Aorta (tissue), 5 donors: ENCODE measurements around the gene CNNM2. TPM values are rescaled to one million over a fixed set of nuclear protein-coding genes. Genes with fewer than 3 reads are reported as not detected.

Experiments used
- ATAC-seq: fragments of 200-7000 bp; cut with Tn5 transposase; one replicate; pipeline ENCODE4 v1.9.1; 2022; ENCODE audit warnings: moderate library complexity; ENCODE audit not compliant: low FRiP score
- DNase-seq, 2 donors: peaks; one replicate each; pipeline ENCODE4 v3.0.0-alpha.2; 2020
- H3K27ac ChIP-seq, 2 donors: one replicate each; pipeline ENCODE4 v1.5.1; 2013; ENCODE audit warnings: low read length in 2 of 2, mild to moderate bottlenecking in 2 of 2, moderate library complexity in 2 of 2, control low read depth in 1 of 2, inconsistent platforms in 1 of 2, low read depth in 1 of 2
- H3K27me3 ChIP-seq, 2 donors: one replicate each; pipeline ENCODE4 v1.6.1; 2013; ENCODE audit warnings: control low read depth in 1 of 2, low read length in 1 of 2, mild to moderate bottlenecking in 1 of 2, moderate library complexity in 1 of 2; ENCODE audit not compliant: insufficient read depth in 2 of 2, control insufficient read depth in 1 of 2
- H3K36me3 ChIP-seq, 2 donors: one replicate each; pipeline ENCODE4 v1.6.1; 2013; ENCODE audit warnings: control low read depth in 1 of 2, low read length in 1 of 2, mild to moderate bottlenecking in 1 of 2; ENCODE audit not compliant: insufficient read depth in 2 of 2, control insufficient read depth in 1 of 2
- H3K4me1 ChIP-seq, 2 donors: one replicate each; pipeline ENCODE4 v1.6.1; 2013; ENCODE audit warnings: low read length in 2 of 2, control low read depth in 1 of 2, mild to moderate bottlenecking in 1 of 2, moderate library complexity in 1 of 2; ENCODE audit not compliant: insufficient read depth in 2 of 2, control insufficient read depth in 1 of 2
- H3K4me3 ChIP-seq, 2 donors: one replicate each; pipeline ENCODE4 v1.5.1; 2013; ENCODE audit warnings: low read length in 2 of 2, control low read depth in 1 of 2, mild to moderate bottlenecking in 1 of 2
- H3K9me3 ChIP-seq: one replicate; pipeline ENCODE4 v1.6.1; 2013; ENCODE audit warnings: mild to moderate bottlenecking, low read length; ENCODE audit not compliant: control insufficient read depth
- WGBS, 2 donors: extraction: QIAGEN DNeasy Blood & Tissue Kit; methylation state at CpG; one replicate each; pipeline ENCODE4 v1.1.7; 2013; 5-methylcytosine and 5-hydroxymethylcytosine counted together
- intact Hi-C, 2 donors: fragments of 100-400 bp; cut with DNase I; formaldehyde crosslinking; loops; one replicate each; pipeline versions ENCODE4 v1.14.2 to v1.15.0; 2022
- polyA plus RNA-seq, 2 donors: library from polyadenylated mRNA; stranded (reverse); fragments of 200-250 nt; gene quantifications; one replicate each; pipeline ENCODE4 v1.2.3, GENCODE V29; 2013
- total RNA-seq, 2 donors: library from RNA; stranded (reverse); fragmentation: NEBNext Ultra II Directional; extraction: Animal tissue kit (Norgen Biotek cat#: 25700); gene quantifications; one replicate each; pipeline ENCODE4 v1.2.1, GENCODE V29; 2021
- donor health status: healthy with polysubstance abuse.
- donor health status: Bipolar disorder and iron deficiency.
- donor health status: DM: no; HTN: no; CAD: no.
- donor health status: DM: no; HTN: no; CAD: no.
- donor health status: DM: yes; HTN: yes; CAD: no.

The CNNM2 gene
- total and polyA plus RNA-seq, 4 donors, result 3.0 to 30.8 (median 9.6) TPM

DNA sequence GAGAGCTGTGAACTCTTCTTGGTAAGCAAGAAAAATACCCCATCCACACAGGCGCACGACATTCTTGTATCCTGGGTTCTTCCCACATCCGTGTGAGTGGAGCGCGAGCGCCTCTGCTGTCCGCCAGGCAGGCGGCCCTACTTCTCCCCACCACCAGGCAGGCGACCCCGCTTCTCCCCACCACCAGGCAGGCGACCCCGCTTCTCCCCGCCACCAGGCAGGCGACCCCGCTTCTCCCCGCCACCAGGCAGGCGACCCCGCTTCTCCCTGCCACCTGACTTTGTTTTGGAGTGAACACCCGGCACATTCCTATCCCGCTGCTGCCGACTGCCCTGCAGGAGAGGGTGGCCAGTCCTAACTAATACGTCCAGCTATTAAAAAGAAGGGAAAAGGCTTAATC, 154.2 kb downstream of the CNNM2 start:
- 88 to 89% methylated on average over 22 of the region's 22 CpGs for WGBS, 2 donors
- no peak overlapping the region for H3K4me3 ChIP-seq
- no peak for DNase-seq
- H3K36me3 ChIP-seq, result peaks cover 0 to 4% of the 10 kb centered on the region in 2 donors
- ATAC-seq, result no peak
- H3K27ac ChIP-seq, result no peak overlapping the region
- no peaks in the 10 kb centered on the region for H3K4me1 ChIP-seq
- no peaks in the 10 kb centered on the region for H3K27me3 ChIP-seq
- intact Hi-C loops, result loop anchor here (5.0 kb wide), 2 partner anchors 170 to 345 kb away; no protein-coding TSS in a partner anchor
- no peaks in the 10 kb centered on the region for H3K9me3 ChIP-seq

DNA sequence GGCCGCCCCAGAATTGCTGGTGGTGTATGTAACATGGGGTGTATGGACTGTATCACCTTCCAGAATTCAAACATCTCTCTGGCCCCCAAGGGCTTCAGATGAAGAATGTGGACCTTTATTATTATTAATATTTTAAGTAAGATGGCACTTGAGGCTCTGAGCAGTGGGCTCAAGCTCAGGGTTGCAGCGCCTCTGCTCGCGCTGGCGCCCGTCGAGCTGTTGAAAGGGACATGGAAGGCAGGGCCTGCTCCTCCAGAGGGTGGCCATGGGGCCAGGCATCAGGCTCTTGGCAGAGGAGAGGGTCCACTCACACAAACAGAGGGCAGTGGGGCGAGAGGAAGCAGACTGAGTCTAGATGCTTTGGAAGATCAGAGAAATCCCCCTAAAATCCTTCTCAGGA, 154.8 kb downstream of the CNNM2 start:
- no peaks in the 10 kb centered on the region for H3K9me3 ChIP-seq
- no peaks in the 10 kb centered on the region for H3K4me1 ChIP-seq
- H3K27me3 ChIP-seq, result no peaks in the 10 kb centered on the region
- ATAC-seq, result no peak
- intact Hi-C loops, result loop anchor here (5.0 kb wide), 2 partner anchors 169 to 346 kb away; no protein-coding TSS in a partner anchor
- peaks cover 0 to 4% of the 10 kb centered on the region in 2 donors for H3K36me3 ChIP-seq
- WGBS, 2 donors, result 97% methylated on average over 8 of the region's 8 CpGs
- H3K27ac ChIP-seq, result no peak overlapping the region
- no peak for DNase-seq
- H3K4me3 ChIP-seq, result no peak overlapping the region

DNA sequence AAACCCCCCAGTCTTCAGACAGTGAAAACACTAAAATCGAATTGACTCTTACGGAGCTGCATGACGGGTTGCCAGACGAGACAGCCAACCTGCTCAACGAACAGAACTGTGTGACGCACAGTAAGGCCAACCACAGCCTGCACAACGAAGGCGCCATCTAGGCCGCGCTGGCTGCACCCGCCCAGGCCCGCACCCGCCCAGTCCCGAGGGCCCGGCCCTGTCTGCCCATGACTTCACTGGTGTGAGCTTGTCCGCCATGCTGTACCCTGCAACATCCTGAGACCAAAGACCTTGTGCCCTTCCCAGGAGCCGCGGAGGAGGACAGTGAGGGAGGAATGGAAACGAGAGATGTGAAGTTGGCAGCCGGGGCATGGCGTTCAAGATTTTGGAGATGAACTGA, 158.9 kb downstream of the CNNM2 start:
- WGBS, 2 donors, result 94 to 96% methylated on average over 21 of the region's 21 CpGs
- no peak overlapping the region for H3K27ac ChIP-seq
- intact Hi-C loops, result no loop called here
- no peak overlapping the region for H3K4me3 ChIP-seq
- no peaks in the 10 kb centered on the region for H3K27me3 ChIP-seq
- no peak for DNase-seq
- no peaks in the 10 kb centered on the region for H3K9me3 ChIP-seq
- H3K4me1 ChIP-seq, result no peaks in the 10 kb centered on the region
- peak; percentile 37 for ATAC-seq
- H3K36me3 ChIP-seq, result peaks cover 0 to 4% of the 10 kb centered on the region in 2 donors

DNA sequence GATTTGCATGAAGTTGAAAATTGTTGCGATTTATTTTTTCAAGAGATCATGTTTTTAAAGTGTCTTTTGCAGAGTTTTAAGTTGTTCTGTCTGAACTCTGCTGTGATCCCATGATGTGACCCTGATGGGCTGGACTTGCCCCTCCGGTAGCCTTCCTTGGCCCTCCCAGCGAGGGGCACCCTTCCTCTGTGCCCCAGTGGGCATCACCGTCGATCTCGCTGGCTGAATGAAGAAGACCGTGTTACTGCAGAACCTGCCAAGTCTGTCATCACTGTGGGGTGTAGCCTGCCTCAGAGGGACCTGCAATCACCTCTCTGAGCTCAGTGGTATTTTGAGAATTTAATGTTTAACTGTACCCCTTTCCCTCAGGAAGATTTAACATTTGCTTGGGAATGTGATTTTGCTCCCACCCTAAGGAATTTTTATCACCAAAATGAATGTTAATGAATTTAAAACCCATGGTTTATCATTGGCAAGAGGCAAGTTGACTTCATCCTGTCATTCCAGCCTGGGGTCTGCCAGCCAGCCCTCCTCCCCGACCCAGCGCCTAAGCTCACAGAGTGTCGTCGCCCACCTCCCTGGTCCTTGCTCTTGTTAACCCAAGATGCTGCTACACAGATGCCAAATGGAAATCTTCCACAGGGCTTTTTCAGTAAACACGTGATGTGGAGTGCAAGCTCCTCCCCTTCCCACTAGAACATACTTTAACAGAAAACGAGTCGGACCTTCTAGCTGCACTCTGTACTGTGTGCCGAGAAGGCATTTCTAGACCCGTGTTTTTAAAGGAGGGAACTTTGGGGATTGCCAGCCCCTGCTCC, 159.6 kb downstream of the CNNM2 start:
- Histone ChIP-seq H3K4me1 (no peaks in the 10 kb centered on the region), H3K4me3 (no peak overlapping the region), H3K27me3 (no peaks in the 10 kb centered on the region), H3K27ac (peak overlapping the region; percentile 44 to 90), H3K36me3 (peaks cover 0 to 4% of the 10 kb centered on the region in 2 donors), H3K9me3 (no peaks in the 10 kb centered on the region)
- DNase-seq (no peak), ATAC-seq (peak; percentile 22)
- intact Hi-C loops, result no loop called here
- 28 to 43% methylated on average over 16 of the region's 16 CpGs for WGBS, 2 donors

- DNase-seq (no peak), ATAC-seq (peak; percentile 37)
- H3K4me3 ChIP-seq, result no peak overlapping the region
- no peaks in the 10 kb centered on the region for H3K9me3 ChIP-seq
- intact Hi-C loops, result no loop called here
- no peaks in the 10 kb centered on the region for H3K27me3 ChIP-seq
- H3K4me1 ChIP-seq, result no peaks in the 10 kb centered on the region
- WGBS, 2 donors, result 6 to 9% methylated on average over 3 of the region's 3 CpGs
- H3K36me3 ChIP-seq, result peaks cover 0 to 4% of the 10 kb centered on the region in 2 donors
- H3K27ac ChIP-seq, result peak overlapping the region; percentile 44 to 90
Observed at GRCh38 chr10:103078309-103078615, 160.2 kb downstream of the CNNM2 start.

DNA sequence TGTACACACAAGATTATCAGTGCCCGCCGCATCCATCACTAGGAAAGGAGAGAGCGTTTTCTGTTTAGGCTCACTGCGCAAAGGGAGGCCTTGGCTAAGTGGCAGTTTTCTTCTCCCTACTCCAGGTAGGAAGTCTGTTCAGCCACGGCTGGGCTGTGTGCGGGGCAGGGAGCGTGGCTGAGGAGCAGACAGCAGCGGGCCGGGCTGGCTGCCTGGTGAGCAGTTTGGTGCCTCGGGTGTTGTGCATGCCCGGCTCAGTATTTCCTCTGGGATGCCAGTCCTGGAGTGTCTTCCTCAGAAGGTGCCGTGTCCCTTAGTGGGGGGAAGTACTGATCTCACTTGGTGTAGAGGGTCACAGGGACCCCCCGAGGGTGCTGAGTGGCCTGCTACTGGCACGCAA, 160.6 kb downstream of the CNNM2 start:
- peak overlapping the region in 1 of 2 donors; percentile 49 for H3K27ac ChIP-seq

DNA sequence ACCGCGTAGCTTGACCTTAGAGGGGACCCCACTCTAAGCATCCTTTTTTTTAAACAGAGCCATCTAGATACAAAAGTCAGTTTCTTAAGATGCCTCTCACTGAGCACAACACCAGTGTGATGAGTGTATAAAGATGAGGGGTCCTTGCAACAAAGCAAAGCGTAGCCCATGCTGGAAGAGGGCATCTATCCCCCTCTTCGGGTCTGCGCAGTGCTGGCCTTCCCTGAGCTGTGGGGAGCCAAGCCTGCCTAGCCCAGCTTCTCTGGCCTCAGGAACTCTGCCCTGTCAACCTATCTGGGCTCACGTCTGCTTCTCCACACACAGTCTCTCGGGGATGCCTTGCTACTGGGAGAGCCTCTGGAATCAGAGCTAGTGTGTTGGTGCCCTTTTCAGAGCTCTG, 161.0 kb downstream of the CNNM2 start:
- intact Hi-C loops, result no loop called here
- no peak for ATAC-seq

More for the DNA sequence above, 160.6 kb downstream of the CNNM2 start:
- no peak for DNase-seq
- intact Hi-C loops, result no loop called here
- Histone ChIP-seq H3K9me3 (no peaks in the 10 kb centered on the region), H3K4me1 (no peaks in the 10 kb centered on the region), H3K27me3 (no peaks in the 10 kb centered on the region), H3K36me3 (peaks cover 0 to 5% of the 10 kb centered on the region in 2 donors), H3K4me3 (no peak overlapping the region)
- ATAC-seq, result no peak
- 28 to 31% methylated on average over 14 of the region's 14 CpGs for WGBS, 2 donors

DNA sequence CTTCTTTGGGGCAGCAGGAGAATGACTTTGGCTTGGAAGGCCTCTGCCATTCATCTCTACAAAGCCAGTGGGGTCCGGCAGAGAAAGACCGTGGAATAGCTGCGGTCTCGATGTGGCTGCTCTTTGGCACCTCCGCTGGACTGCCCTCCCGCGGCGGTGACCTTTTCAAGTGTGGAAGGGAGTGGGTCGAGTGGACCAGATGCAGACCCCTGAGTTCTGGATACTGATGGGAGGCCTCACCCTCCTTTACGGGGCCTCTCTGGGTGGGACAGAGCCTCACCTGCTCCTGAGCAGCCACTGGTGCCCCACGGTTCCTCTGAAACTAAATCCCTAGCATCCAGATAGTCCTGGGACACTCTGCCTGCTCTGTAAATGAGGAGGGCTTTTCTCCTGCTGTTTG, 161.9 kb downstream of the CNNM2 start:
- DNase-seq (no peak), ATAC-seq (no peak)
- H3K27ac ChIP-seq, result no peak overlapping the region
- WGBS, 2 donors, result 92 to 94% methylated on average over 11 of the region's 11 CpGs
- H3K9me3 ChIP-seq, result no peaks in the 10 kb centered on the region
- H3K36me3 ChIP-seq, result peaks cover 0 to 5% of the 10 kb centered on the region in 2 donors
- intact Hi-C loops, result no loop called here
- H3K4me3 ChIP-seq, result no peak overlapping the region
- no peaks in the 10 kb centered on the region for H3K27me3 ChIP-seq
- H3K4me1 ChIP-seq, result peaks cover 0 to 2% of the 10 kb centered on the region in 2 donors

More for the DNA sequence above, 161.0 kb downstream of the CNNM2 start:
- peaks cover 0 to 6% of the 10 kb centered on the region in 2 donors for H3K36me3 ChIP-seq
- no peak overlapping the region for H3K4me3 ChIP-seq
- H3K4me1 ChIP-seq, result no peaks in the 10 kb centered on the region
- WGBS, 2 donors, result 74 to 79% methylated on average over 7 of the region's 7 CpGs
- H3K27me3 ChIP-seq, result no peaks in the 10 kb centered on the region
- H3K9me3 ChIP-seq, result no peaks in the 10 kb centered on the region
- no peak for DNase-seq
- peak overlapping the region in 1 of 2 donors; percentile 49 for H3K27ac ChIP-seq
